GM23338 (cell line): ENCODE measurements around the gene PSMB11. TPM values are rescaled to one million over a fixed set of nuclear protein-coding genes. Genes with fewer than 3 reads are reported as not detected.

Experiments used
- ATAC-seq: fragments of 200-7000 bp; cut with Tn5 transposase; 3 replicates; pipeline ENCODE4 v1.9.1; 2020
- DNase-seq: peaks from one replicate; pipeline ENCODE4 v3.0.0-alpha.2; 2015; ENCODE audit warnings: low spot score
- H2AFZ ChIP-seq: fragments of 200-600 bp; sonication (generic); 2 replicates; pipeline ENCODE4 v1.8.0; 2016; ENCODE audit warnings: antibody characterized with exemption, mild to moderate bottlenecking, moderate library complexity
- H3F3A ChIP-seq: fragments of 200-600 bp; sonication (generic); replicated peaks from 2 replicates; pipeline ENCODE4 v1.8.0; 2017; ENCODE audit warnings: antibody characterized with exemption, mixed run types, low read depth
- H3K27ac ChIP-seq: fragments of 200-600 bp; sonication (generic); 2 replicates; pipeline ENCODE4 v1.6.1; 2016; ENCODE audit warnings: low read depth
- H3K27me3 ChIP-seq: fragments of 200-600 bp; sonication (generic); 2 replicates; pipeline ENCODE4 v1.8.0; 2016; ENCODE audit warnings: mild to moderate bottlenecking, mixed run types, moderate library complexity; ENCODE audit not compliant: insufficient read depth
- H3K36me3 ChIP-seq: fragments of 200-600 bp; sonication (generic); 2 replicates; pipeline ENCODE4 v1.8.0; 2016; ENCODE audit warnings: mild to moderate bottlenecking; ENCODE audit not compliant: insufficient read depth
- H3K4me1 ChIP-seq: fragments of 200-600 bp; sonication (generic); 2 replicates; pipeline ENCODE4 v1.8.0; 2016; ENCODE audit warnings: mild to moderate bottlenecking, moderate library complexity; ENCODE audit not compliant: insufficient read depth
- H3K4me2 ChIP-seq: fragments of 200-600 bp; sonication (generic); 2 replicates; pipeline ENCODE4 v1.7.1; 2017; ENCODE audit warnings: mixed run types
- H3K4me3 ChIP-seq: fragments of 200-600 bp; sonication (generic); 2 replicates; pipeline ENCODE4 v1.6.1; 2016; ENCODE audit warnings: mixed run types
- H3K79me2 ChIP-seq: fragments of 200-600 bp; sonication (generic); replicated peaks from 2 replicates; pipeline ENCODE4 v1.8.0; 2017; ENCODE audit warnings: mild to moderate bottlenecking; ENCODE audit not compliant: insufficient read depth
- H3K9me2 ChIP-seq: fragments of 200-600 bp; sonication (generic); 2 replicates; pipeline ENCODE4 v1.8.0; 2017; ENCODE audit not compliant: insufficient read depth
- H4K20me1 ChIP-seq: fragments of 200-600 bp; sonication (generic); replicated peaks from 2 replicates; pipeline ENCODE4 v1.8.0; 2017; ENCODE audit warnings: mild to moderate bottlenecking; ENCODE audit not compliant: insufficient read depth
- H3K27ac Mint-ChIP-seq: 2 replicates; pipeline ENCODE4 v1.8.0; 2020; ENCODE audit warnings: inconsistent platforms, mild to moderate bottlenecking, moderate library complexity, mixed read lengths
- H3K27me3 Mint-ChIP-seq: 3 replicates; pipeline ENCODE4 v1.8.0; 2022; ENCODE audit warnings: low read depth, mild to moderate bottlenecking, moderate library complexity, mixed read lengths, inconsistent platforms; ENCODE audit not compliant: insufficient read depth, poor library complexity
- H3K36me3 Mint-ChIP-seq: 3 replicates; pipeline ENCODE4 v1.8.0; 2021; ENCODE audit warnings: low read depth, mild to moderate bottlenecking, inconsistent platforms, moderate library complexity, mixed read lengths
- H3K4me1 Mint-ChIP-seq: 3 replicates; pipeline ENCODE4 v1.8.0; 2020; ENCODE audit warnings: mild to moderate bottlenecking, inconsistent platforms, mixed read lengths
- H3K4me3 Mint-ChIP-seq: 3 replicates; pipeline ENCODE4 v1.8.0; 2021; ENCODE audit warnings: moderate library complexity, mild to moderate bottlenecking, inconsistent platforms, mixed read lengths
- H3K9me3 Mint-ChIP-seq: 3 replicates; pipeline ENCODE4 v1.8.0; 2020; ENCODE audit warnings: moderate library complexity, mild to moderate bottlenecking, inconsistent platforms, mixed read lengths
- CREB1 ChIP-seq: fragments of 250-450 bp; sonication (Bioruptor Pico); IDR thresholded peaks from 2 replicates; pipeline ENCODE4 v1.5.0; 2020; ENCODE audit warnings: low read depth, mild to moderate bottlenecking, moderate library complexity
- EZH2 ChIP-seq: fragments of 200-600 bp; sonication (generic); IDR thresholded peaks from one replicate; pipeline ENCODE4 v1.8.0; 2017; ENCODE audit warnings: antibody characterized with exemption, mild to moderate bottlenecking, low read depth; ENCODE audit not compliant: unreplicated experiment
- EZH2phosphoT487 ChIP-seq: fragments of 200-600 bp; sonication (generic); IDR thresholded peaks from one replicate; pipeline ENCODE4 v1.8.1; 2018; ENCODE audit warnings: antibody characterized with exemption; ENCODE audit not compliant: unreplicated experiment
- JUNB ChIP-seq: IDR thresholded peaks from one replicate; pipeline ENCODE4 v1.6.1; 2016; ENCODE audit warnings: antibody characterized with exemption; ENCODE audit not compliant: unreplicated experiment
- NANOG ChIP-seq: IDR thresholded peaks from 2 replicates; pipeline ENCODE4 v1.6.1; 2016; ENCODE audit warnings: antibody characterized with exemption, borderline replicate concordance
- POLR2AphosphoS5 ChIP-seq: IDR thresholded peaks from 2 replicates; pipeline ENCODE4 v1.6.1; 2016; ENCODE audit warnings: antibody characterized with exemption, low read depth
- STAT1 ChIP-seq: IDR thresholded peaks from one replicate; pipeline ENCODE4 v1.6.1; 2016; ENCODE audit warnings: antibody characterized with exemption; ENCODE audit not compliant: unreplicated experiment
- ZNF114 ChIP-seq: fragments of 250-450 bp; sonication (Bioruptor Pico); IDR thresholded peaks from 2 replicates; pipeline ENCODE4 v1.5.0; 2020; ENCODE audit warnings: mild to moderate bottlenecking, moderate library complexity
- ZNF331 ChIP-seq: fragments of 250-450 bp; sonication (Bioruptor Pico); IDR thresholded peaks from 2 replicates; pipeline ENCODE4 v1.5.0; 2020; ENCODE audit warnings: low read depth, mild to moderate bottlenecking, moderate library complexity
- polyA plus RNA-seq: library from polyadenylated mRNA; unstranded; fragments of >200 nt; fragmentation: Nextera tagmentation; extraction: Ambion mirVana; gene quantifications from 2 replicates; pipeline ENCODE4 v1.2.1, GENCODE V29; 2016
- total RNA-seq: library from RNA; depleted of rRNA; stranded (reverse); fragments of >200 nt; shearing (Covaris generic); gene quantifications from 2 replicates; pipeline ENCODE4 v1.2.3, GENCODE V29; 2014
- TF ChIP-seq, protein P1 (sequence below): fragments of 250-450 bp; sonication (Bioruptor Pico); IDR thresholded peaks from 2 replicates; pipeline ENCODE4 v1.5.0; 2020; ENCODE audit warnings: mild to moderate bottlenecking, moderate library complexity
- TF ChIP-seq, protein P2 (sequence below), 2 experiments: fragments of 200-600 bp in 1 of 2; sonication (generic) in 1 of 2; conservative IDR thresholded peaks; 2 replicates each; pipeline versions ENCODE4 v1.5.1 to v1.6.1; 2016 to 2017; ENCODE audit warnings: antibody characterized with exemption in 2 of 2, low read depth in 2 of 2, mild to moderate bottlenecking in 2 of 2, moderate library complexity in 1 of 2
- TF ChIP-seq, protein P3 (sequence below): IDR thresholded peaks from 2 replicates; pipeline ENCODE4 v1.6.1; 2016; ENCODE audit warnings: antibody characterized with exemption
- TF ChIP-seq, protein P4 (sequence below): IDR thresholded peaks from one replicate; pipeline ENCODE4 v1.6.1; 2018; ENCODE audit warnings: antibody characterized with exemption; ENCODE audit not compliant: unreplicated experiment

Gene PSMB11
- total and polyA plus RNA-seq, 2 experiments from 2014 or later, result 0.07 TPM; not detected in 1

DNA sequence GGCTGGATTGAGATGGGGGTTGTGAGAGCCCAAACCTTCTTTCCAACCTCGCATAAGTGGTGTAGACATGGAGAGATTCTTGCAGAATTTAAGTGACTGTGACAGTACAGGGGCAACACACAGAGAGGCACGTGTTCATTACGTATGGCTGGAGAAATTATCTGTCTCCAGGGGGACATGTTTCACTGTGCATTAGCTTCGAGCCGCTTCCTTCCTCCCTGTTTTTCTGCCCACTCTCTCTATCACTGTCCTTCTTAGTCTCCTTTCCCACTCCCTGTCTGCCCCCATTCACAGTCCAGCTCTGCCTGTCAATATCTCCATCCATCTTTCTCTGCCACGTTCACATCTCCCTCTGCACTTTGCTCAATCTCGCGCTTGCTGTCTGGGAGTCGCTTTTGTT lies 20.6 kb upstream of the PSMB11 start:
- Histone ChIP-seq H3K4me2 (no peak overlapping the region), H3K79me2 (no peaks in the 10 kb centered on the region), H3K9me2 (no peaks in the 10 kb centered on the region), H2AFZ (no peak overlapping the region), H3K36me3 (peaks cover 13% of the 10 kb centered on the region; the same call in 1 of the 2 replicates), H3F3A (peaks cover 7% of the 10 kb centered on the region; the same call in 1 of the 2 replicates), H3K4me1 (peaks cover 18% of the 10 kb centered on the region), H3K27me3 (no peaks in the 10 kb centered on the region), H3K27ac (no peak overlapping the region), H3K4me3 (no peak overlapping the region), H4K20me1 (peaks cover 12% of the 10 kb centered on the region)
- DNase-seq (no peak), ATAC-seq (no peak)
- Mint-ChIP-seq H3K4me1 (peaks cover 26% of the 10 kb centered on the region), H3K27me3 (peaks cover 5% of the 10 kb centered on the region), H3K4me3 (no peak overlapping the region), H3K27ac (no peak overlapping the region; the same call in 1 of the 2 replicates), H3K36me3 (peaks cover 20% of the 10 kb centered on the region), H3K9me3 (no peaks in the 10 kb centered on the region)
- TF ChIP-seq, protein P1, sequence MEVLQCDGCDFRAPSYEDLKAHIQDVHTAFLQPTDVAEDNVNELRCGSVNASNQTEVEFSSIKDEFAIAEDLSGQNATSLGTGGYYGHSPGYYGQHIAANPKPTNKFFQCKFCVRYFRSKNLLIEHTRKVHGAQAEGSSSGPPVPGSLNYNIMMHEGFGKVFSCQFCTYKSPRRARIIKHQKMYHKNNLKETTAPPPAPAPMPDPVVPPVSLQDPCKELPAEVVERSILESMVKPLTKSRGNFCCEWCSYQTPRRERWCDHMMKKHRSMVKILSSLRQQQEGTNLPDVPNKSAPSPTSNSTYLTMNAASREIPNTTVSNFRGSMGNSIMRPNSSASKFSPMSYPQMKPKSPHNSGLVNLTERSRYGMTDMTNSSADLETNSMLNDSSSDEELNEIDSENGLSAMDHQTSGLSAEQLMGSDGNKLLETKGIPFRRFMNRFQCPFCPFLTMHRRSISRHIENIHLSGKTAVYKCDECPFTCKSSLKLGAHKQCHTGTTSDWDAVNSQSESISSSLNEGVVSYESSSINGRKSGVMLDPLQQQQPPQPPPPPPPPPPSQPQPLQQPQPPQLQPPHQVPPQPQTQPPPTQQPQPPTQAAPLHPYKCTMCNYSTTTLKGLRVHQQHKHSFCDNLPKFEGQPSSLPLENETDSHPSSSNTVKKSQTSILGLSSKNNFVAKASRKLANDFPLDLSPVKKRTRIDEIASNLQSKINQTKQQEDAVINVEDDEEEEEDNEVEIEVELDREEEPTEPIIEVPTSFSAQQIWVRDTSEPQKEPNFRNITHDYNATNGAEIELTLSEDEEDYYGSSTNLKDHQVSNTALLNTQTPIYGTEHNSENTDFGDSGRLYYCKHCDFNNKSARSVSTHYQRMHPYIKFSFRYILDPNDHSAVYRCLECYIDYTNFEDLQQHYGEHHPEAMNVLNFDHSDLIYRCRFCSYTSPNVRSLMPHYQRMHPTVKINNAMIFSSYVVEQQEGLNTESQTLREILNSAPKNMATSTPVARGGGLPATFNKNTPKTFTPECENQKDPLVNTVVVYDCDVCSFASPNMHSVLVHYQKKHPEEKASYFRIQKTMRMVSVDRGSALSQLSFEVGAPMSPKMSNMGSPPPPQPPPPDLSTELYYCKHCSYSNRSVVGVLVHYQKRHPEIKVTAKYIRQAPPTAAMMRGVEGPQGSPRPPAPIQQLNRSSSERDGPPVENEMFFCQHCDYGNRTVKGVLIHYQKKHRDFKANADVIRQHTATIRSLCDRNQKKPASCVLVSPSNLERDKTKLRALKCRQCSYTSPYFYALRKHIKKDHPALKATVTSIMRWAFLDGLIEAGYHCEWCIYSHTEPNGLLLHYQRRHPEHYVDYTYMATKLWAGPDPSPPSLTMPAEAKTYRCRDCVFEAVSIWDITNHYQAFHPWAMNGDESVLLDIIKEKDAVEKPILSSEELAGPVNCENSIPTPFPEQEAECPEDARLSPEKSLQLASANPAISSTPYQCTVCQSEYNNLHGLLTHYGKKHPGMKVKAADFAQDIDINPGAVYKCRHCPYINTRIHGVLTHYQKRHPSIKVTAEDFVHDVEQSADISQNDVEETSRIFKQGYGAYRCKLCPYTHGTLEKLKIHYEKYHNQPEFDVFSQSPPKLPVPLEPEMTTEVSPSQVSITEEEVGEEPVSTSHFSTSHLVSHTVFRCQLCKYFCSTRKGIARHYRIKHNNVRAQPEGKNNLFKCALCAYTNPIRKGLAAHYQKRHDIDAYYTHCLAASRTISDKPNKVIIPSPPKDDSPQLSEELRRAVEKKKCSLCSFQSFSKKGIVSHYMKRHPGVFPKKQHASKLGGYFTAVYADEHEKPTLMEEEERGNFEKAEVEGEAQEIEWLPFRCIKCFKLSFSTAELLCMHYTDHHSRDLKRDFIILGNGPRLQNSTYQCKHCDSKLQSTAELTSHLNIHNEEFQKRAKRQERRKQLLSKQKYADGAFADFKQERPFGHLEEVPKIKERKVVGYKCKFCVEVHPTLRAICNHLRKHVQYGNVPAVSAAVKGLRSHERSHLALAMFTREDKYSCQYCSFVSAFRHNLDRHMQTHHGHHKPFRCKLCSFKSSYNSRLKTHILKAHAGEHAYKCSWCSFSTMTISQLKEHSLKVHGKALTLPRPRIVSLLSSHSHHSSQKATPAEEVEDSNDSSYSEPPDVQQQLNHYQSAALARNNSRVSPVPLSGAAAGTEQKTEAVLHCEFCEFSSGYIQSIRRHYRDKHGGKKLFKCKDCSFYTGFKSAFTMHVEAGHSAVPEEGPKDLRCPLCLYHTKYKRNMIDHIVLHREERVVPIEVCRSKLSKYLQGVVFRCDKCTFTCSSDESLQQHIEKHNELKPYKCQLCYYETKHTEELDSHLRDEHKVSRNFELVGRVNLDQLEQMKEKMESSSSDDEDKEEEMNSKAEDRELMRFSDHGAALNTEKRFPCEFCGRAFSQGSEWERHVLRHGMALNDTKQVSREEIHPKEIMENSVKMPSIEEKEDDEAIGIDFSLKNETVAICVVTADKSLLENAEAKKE, result no peak
- TF ChIP-seq STAT1 (no peak), NANOG (no peak), EZH2 (no peak), EZH2phosphoT487 (no peak), JUNB (no peak), POLR2AphosphoS5 (no peak), CREB1 (no peak), ZNF114 (CRISPR knock-in tag) (no peak), ZNF331 (CRISPR knock-in tag) (no peak)
- TF ChIP-seq, protein P2, sequence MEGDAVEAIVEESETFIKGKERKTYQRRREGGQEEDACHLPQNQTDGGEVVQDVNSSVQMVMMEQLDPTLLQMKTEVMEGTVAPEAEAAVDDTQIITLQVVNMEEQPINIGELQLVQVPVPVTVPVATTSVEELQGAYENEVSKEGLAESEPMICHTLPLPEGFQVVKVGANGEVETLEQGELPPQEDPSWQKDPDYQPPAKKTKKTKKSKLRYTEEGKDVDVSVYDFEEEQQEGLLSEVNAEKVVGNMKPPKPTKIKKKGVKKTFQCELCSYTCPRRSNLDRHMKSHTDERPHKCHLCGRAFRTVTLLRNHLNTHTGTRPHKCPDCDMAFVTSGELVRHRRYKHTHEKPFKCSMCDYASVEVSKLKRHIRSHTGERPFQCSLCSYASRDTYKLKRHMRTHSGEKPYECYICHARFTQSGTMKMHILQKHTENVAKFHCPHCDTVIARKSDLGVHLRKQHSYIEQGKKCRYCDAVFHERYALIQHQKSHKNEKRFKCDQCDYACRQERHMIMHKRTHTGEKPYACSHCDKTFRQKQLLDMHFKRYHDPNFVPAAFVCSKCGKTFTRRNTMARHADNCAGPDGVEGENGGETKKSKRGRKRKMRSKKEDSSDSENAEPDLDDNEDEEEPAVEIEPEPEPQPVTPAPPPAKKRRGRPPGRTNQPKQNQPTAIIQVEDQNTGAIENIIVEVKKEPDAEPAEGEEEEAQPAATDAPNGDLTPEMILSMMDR (conservative IDR thresholded peaks at IDR 0.05; ENCODE audit: low read depth in 2 of 2), result no peak
- TF ChIP-seq, protein P3, sequence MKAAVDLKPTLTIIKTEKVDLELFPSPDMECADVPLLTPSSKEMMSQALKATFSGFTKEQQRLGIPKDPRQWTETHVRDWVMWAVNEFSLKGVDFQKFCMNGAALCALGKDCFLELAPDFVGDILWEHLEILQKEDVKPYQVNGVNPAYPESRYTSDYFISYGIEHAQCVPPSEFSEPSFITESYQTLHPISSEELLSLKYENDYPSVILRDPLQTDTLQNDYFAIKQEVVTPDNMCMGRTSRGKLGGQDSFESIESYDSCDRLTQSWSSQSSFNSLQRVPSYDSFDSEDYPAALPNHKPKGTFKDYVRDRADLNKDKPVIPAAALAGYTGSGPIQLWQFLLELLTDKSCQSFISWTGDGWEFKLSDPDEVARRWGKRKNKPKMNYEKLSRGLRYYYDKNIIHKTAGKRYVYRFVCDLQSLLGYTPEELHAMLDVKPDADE, result no peak
- TF ChIP-seq, protein P4, sequence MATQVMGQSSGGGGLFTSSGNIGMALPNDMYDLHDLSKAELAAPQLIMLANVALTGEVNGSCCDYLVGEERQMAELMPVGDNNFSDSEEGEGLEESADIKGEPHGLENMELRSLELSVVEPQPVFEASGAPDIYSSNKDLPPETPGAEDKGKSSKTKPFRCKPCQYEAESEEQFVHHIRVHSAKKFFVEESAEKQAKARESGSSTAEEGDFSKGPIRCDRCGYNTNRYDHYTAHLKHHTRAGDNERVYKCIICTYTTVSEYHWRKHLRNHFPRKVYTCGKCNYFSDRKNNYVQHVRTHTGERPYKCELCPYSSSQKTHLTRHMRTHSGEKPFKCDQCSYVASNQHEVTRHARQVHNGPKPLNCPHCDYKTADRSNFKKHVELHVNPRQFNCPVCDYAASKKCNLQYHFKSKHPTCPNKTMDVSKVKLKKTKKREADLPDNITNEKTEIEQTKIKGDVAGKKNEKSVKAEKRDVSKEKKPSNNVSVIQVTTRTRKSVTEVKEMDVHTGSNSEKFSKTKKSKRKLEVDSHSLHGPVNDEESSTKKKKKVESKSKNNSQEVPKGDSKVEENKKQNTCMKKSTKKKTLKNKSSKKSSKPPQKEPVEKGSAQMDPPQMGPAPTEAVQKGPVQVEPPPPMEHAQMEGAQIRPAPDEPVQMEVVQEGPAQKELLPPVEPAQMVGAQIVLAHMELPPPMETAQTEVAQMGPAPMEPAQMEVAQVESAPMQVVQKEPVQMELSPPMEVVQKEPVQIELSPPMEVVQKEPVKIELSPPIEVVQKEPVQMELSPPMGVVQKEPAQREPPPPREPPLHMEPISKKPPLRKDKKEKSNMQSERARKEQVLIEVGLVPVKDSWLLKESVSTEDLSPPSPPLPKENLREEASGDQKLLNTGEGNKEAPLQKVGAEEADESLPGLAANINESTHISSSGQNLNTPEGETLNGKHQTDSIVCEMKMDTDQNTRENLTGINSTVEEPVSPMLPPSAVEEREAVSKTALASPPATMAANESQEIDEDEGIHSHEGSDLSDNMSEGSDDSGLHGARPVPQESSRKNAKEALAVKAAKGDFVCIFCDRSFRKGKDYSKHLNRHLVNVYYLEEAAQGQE, result no peak
